Muscle layer of colon (tissue), 2 donors: ENCODE data around the gene DDX51.
"Not testable (repeated sequence)": the region's sequence is repeated elsewhere in the genome, so short reads cannot be mapped to it uniquely, and the experiment has no call there.

Source experiments
- H3K27ac ChIP-seq: one replicate; pipeline ENCODE4 v1.7.0; 2013; ENCODE audit warnings: low read depth, mild to moderate bottlenecking, low read length, moderate library complexity
- H3K27me3 ChIP-seq, 2 donors: one replicate each; pipeline ENCODE4 v1.7.0; 2013; ENCODE audit warnings: low read length in 2 of 2, mild to moderate bottlenecking in 2 of 2; ENCODE audit not compliant: insufficient read depth in 2 of 2, control insufficient read depth in 1 of 2
- H3K36me3 ChIP-seq: one replicate; pipeline ENCODE4 v1.7.0; 2013; ENCODE audit warnings: mild to moderate bottlenecking, low read length; ENCODE audit not compliant: insufficient read depth
- H3K4me1 ChIP-seq: one replicate; pipeline ENCODE4 v1.7.0; 2013; ENCODE audit warnings: mild to moderate bottlenecking, low read length; ENCODE audit not compliant: insufficient read depth
- H3K4me3 ChIP-seq, 2 donors: one replicate each; pipeline ENCODE4 v1.7.0; 2013; ENCODE audit warnings: low read length in 2 of 2, low read depth in 1 of 2, mild to moderate bottlenecking in 1 of 2, moderate library complexity in 1 of 2
- H3K9ac ChIP-seq: one replicate; pipeline ENCODE4 v1.7.0; 2013; ENCODE audit warnings: low read length
- H3K9me3 ChIP-seq: one replicate; pipeline ENCODE4 v1.7.0; 2013; ENCODE audit warnings: mild to moderate bottlenecking, low read length
- donor health status: abdominal sarcoma.
- donor health status: Adenocarcinoma of cecum.

DDX51 gene

DNA sequence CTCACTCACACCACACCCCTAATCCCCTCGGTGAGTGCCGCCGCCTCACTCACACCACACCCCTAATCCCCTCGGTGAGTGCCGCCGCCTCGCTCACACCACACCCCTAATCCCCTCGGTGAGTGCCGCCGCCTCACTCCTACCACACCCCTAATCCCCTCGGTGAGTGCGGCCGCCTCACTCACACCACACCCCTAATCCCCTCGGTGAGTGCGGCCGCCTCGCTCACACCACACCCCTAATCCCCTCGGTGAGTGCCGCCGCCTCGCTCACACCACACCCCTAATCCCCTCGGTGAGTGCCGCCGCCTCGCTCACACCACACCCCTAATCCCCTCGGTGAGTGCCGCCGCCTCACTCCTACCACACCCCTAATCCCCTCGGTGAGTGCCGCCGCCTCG, 5.4 kb upstream of the DDX51 start:
- H3K4me1 ChIP-seq: peaks cover 11% of the 10 kb centered on the region
- H3K36me3 ChIP-seq, H3K27me3 ChIP-seq: not testable (repeated sequence)

DNA sequence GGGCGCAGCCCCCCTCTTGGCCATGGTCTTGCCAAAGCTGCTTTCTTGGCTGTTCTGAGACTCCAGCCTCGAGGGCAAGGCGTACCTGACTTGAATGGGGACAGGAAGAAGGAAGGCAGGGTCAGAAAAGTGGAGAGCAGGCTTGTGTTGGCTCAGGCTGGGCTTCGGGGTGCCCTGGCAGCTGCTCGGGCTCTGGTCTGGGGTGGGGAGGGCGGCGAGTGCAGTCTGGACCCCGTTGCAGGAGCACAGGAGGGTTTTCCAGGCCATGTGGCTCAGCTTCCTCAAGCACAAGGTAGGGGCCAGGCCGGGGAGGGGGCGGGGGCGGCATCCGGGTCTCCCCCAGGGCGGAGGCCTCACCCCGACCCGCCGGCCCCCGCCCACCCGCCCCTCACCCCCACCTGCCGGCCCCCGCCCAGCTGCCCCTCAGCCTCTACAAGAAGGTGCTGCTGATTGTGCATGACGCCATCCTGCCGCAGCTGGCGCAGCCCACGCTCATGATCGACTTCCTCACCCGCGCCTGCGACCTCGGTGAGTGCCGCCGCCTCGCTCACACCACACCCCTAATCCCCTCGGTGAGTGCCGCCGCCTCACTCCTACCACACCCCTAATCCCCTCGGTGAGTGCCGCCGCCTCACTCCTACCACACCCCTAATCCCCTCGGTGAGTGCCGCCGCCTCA, 4.4 kb upstream of the DDX51 start:
- no peaks in the 10 kb centered on the region for H3K27me3 ChIP-seq
- H3K27ac ChIP-seq: no peak overlapping the region
- H3K36me3 ChIP-seq: peaks cover 5% of the 10 kb centered on the region
- no peak overlapping the region for H3K9ac ChIP-seq
- no peak overlapping the region for H3K4me3 ChIP-seq
- no peaks in the 10 kb centered on the region for H3K9me3 ChIP-seq
- peaks cover 11% of the 10 kb centered on the region for H3K4me1 ChIP-seq

More for the DNA sequence above, 5.4 kb upstream of the DDX51 start:
- not testable (repeated sequence) for H3K4me3 ChIP-seq, H3K9me3 ChIP-seq, H3K27ac ChIP-seq, H3K9ac ChIP-seq

- Histone ChIP-seq H3K36me3 (peaks cover 5% of the 10 kb centered on the region), H3K27ac (no peak overlapping the region), H3K9me3 (no peaks in the 10 kb centered on the region), H3K4me3 (no peak overlapping the region), H3K27me3 (no peaks in the 10 kb centered on the region), H3K4me1 (peaks cover 17% of the 10 kb centered on the region), H3K9ac (no peak overlapping the region)
Measured at GRCh38 chr12:132147423-132148367, 3.6 kb upstream of the DDX51 start.

GRCh38 chr12:132146772-132147422, 2.8 kb upstream of the DDX51 start:
- peaks cover 21% of the 10 kb centered on the region for H3K4me1 ChIP-seq
- H3K27me3 ChIP-seq: no peaks in the 10 kb centered on the region
- H3K9ac ChIP-seq: no peak overlapping the region
- H3K27ac ChIP-seq: no peak overlapping the region
- no peak overlapping the region for H3K4me3 ChIP-seq
- peaks cover 9% of the 10 kb centered on the region for H3K36me3 ChIP-seq
- H3K9me3 ChIP-seq: no peaks in the 10 kb centered on the region

DNA sequence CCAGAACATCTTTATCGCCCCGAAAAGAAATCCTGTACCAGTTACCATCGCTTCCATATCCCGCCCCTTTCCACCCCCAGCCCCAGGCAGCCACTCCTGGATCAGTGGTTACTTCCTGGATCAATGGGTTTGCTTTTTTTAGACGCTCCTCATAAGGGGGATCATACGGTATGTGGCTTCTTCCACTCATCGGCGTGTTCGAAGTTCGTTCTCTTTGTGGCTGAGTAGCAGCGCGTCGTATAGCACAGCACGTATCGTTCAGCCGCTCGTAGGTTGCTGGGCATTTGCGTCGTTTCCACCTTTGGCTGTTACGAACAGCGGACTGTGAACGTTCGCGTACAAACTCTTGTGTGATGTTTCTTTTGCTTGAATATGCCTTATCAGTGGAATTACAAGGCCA, 2.0 kb upstream of the DDX51 start:
- H3K4me1 ChIP-seq: peaks cover 21% of the 10 kb centered on the region
- H3K9me3 ChIP-seq: no peaks in the 10 kb centered on the region
- H3K36me3 ChIP-seq: peaks cover 17% of the 10 kb centered on the region
- no peaks in the 10 kb centered on the region for H3K27me3 ChIP-seq
- H3K4me3 ChIP-seq: no peak overlapping the region
- H3K9ac ChIP-seq: no peak overlapping the region
- H3K27ac ChIP-seq: no peak overlapping the region

DNA sequence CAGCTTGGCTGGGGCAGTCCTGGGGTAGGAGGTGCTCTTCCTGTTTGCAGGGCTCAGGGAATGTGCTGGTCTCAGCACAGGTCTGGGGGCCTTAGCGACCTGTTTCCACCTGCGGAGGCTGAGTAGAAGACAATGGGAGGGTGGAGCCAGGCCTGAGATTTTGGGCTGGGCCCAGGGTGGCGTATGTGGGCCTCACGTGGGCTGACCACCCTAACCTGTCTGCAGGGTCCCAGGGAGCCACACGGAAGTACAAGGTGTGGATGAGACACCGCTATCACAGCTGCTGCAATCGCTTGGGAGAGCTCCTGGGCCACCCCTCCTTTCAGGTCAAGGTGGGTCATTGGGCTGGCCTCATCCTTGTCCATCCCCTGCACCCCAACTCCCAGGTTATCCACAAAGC, 1.2 kb upstream of the DDX51 start:
- Histone ChIP-seq H3K9ac (peak overlapping the region; percentile 71), H3K36me3 (peaks cover 24% of the 10 kb centered on the region), H3K4me3 (peak overlapping the region; percentile 75 to 92), H3K27me3 (no peaks in the 10 kb centered on the region), H3K4me1 (peaks cover 21% of the 10 kb centered on the region), H3K27ac (no peak overlapping the region), H3K9me3 (no peaks in the 10 kb centered on the region)

- Histone ChIP-seq H3K4me3 (peak overlapping the region; percentile 75 to 92), H3K4me1 (peaks cover 21% of the 10 kb centered on the region), H3K9ac (peak overlapping the region; percentile 71), H3K27me3 (no peaks in the 10 kb centered on the region), H3K9me3 (no peaks in the 10 kb centered on the region), H3K36me3 (peaks cover 30% of the 10 kb centered on the region), H3K27ac (peak overlapping the region; percentile 88)
Measured at GRCh38 chr12:132144810-132145168, 670 bp upstream of the DDX51 start.

DNA sequence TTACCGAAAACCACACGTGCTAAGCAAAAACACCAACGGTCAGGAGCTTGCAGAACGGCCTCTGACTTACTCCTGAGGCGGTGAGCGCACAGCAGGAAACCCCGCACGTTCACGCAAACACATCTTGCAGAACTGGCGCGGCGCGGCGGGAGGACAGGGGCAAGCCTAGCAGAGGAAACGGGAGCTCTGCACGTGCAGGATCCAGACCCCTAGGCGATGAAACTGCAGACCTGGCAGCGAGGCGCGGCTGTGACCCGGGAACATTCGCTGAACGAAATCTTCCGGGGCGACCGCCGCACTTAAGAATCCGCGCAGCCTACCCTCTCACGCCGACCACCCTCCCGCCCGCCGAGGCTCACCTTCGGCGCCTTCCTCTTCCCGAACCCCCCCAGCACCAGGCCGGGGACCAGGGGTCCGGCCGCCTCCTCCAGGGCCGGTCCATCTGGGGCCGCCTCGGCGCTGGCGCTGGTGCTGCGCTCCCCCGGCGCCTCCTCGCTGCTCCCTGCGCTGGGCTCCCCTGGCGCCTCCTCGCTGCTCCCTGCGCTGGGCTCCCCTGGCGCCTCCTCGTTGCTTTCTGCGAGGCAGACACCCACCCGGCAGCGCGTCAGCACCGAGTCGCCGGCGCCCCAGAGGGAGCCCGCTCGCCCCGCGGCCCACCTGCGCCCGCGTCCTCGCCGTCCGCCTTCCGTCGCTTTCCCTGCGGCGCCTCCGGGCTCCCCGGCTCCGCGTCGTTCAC, 615 bp downstream of the DDX51 start:
- H3K4me1 ChIP-seq: peaks cover 21% of the 10 kb centered on the region
- H3K9ac ChIP-seq: peak overlapping the region; percentile 33
- no peaks in the 10 kb centered on the region for H3K9me3 ChIP-seq
- H3K27ac ChIP-seq: peak overlapping the region; percentile 67
- peak overlapping the region; percentile 75 to 92 for H3K4me3 ChIP-seq
- H3K36me3 ChIP-seq: peaks cover 35% of the 10 kb centered on the region
- H3K27me3 ChIP-seq: no peaks in the 10 kb centered on the region

GRCh38 chr12:132142679-132143335, 1.3 kb downstream of the DDX51 start:
- Histone ChIP-seq H3K9ac (peak overlapping the region; percentile 33), H3K36me3 (peaks cover 35% of the 10 kb centered on the region), H3K27ac (no peak overlapping the region), H3K9me3 (no peaks in the 10 kb centered on the region), H3K4me1 (peaks cover 21% of the 10 kb centered on the region), H3K27me3 (no peaks in the 10 kb centered on the region), H3K4me3 (peak overlapping the region; percentile 75 to 92)

DNA sequence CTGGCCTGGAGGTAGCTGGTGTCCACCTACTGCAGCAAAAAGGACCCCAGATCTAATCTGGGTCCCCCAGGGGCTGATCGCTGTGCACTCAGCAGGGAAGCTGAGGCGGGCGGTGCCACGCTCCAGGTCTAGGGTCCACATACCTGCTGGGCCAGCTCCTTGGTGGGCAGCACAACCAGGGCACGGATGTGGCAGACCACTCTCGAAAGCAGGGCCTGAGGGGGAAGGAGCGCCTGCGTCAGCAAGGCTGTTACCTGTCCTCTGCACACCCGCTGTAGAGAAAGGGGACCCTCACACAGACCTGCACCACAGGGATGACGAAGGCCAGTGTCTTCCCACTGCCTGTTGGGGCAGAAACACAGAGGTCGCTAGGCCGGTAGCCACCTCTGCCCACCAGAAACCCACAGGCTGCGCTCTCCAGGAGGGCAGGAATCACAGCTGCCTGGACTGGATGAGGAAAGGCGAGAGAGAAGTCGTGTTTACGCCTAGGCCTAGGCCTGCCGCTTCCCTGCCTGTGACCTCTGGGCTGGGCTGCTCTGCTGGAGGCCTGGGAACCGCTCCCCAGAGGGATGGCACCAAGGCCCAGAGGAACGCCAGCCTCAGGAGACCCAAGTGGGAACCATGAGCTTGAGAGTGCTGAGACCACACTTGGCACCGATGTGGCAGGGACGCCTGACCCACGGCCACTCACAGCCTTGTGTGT, 2.0 kb downstream of the DDX51 start:
- H3K4me1 ChIP-seq: peaks cover 21% of the 10 kb centered on the region
- no peak overlapping the region for H3K4me3 ChIP-seq
- no peaks in the 10 kb centered on the region for H3K27me3 ChIP-seq
- H3K9me3 ChIP-seq: no peaks in the 10 kb centered on the region
- no peak overlapping the region for H3K27ac ChIP-seq
- H3K9ac ChIP-seq: no peak overlapping the region
- H3K36me3 ChIP-seq: peaks cover 35% of the 10 kb centered on the region
